ENCODE measurements around the gene ZNF3. TPM values are rescaled to one million over a fixed set of nuclear protein-coding genes. Genes with fewer than 3 reads are reported as not detected.

Gene ZNF3
- total and polyA plus RNA-seq, 11 donors = 11.2 to 21.2 (median 14.3) TPM

DNA sequence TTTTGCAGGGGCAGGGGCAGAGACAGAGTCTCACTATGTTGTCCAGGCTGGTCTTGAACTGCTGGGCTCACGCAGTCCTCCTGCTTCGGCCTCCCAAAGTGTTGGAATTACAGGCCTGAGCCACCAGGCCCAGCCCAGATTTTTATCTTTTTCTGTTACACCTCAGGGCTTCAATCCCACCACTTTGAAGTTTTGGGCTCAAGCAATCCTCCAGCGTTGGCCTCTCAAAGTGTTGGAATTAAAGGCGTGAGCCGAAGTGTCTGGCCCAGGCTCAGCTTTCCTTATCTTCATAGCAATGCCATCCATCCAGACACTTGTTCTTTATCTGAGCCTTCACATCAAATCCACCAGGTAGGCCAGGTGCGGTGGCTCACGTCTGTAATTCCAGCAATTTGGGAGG, 33.5 kb upstream of the ZNF3 start:
- Histone ChIP-seq H3K36me3 (peaks cover 0 to 50% (median 40%) of the 10 kb centered on the region in 9 donors), H3K4me1 (peaks cover 0 to 11% (median 8%) of the 10 kb centered on the region in 12 donors), H3K27me3 (no peaks in the 10 kb centered on the region), H3K27ac (no peak overlapping the region), H3K4me3 (no peak overlapping the region), H3K9me3 (no peaks in the 10 kb centered on the region)
- DNase-seq = no peak
- no peak for TF ChIP-seq POLR2A (IDR thresholded peaks at IDR 0.05)
- no peak for TF ChIP-seq CTCF (IDR thresholded peaks at IDR 0.05)
- 87 to 89% (median 89%) methylated on average over 7 of the region's 7 CpGs for WGBS, 4 donors
- ATAC-seq = no peak
- intact Hi-C loops (cut with DNase I) = no loop called here

DNA sequence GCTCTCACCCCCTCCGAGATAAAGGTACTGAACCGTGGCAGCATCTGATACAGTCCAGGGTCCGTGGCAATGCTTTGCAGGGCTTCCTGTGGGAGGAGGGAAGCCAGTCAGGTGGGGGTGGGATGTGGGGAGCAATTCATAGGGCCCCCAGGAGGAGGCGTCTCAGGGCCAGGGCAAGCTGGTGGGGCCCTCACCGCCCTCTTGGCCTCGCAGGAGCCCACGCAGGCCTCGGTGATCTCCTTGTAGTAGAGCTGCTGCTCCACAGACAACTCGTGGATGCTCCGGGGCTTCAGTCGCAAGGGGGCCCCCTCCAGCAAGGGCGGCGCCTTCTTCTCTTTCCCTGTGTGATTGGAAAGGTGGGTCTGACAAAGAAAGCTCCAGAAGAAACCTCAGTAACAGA, 30.4 kb upstream of the ZNF3 start:
- no peaks in the 10 kb centered on the region for H3K4me1 ChIP-seq
- no peak for ATAC-seq
- TF ChIP-seq CTCF (IDR thresholded peaks at IDR 0.05) (no peak), POLR2A (IDR thresholded peaks at IDR 0.05) (no peak)

DNA sequence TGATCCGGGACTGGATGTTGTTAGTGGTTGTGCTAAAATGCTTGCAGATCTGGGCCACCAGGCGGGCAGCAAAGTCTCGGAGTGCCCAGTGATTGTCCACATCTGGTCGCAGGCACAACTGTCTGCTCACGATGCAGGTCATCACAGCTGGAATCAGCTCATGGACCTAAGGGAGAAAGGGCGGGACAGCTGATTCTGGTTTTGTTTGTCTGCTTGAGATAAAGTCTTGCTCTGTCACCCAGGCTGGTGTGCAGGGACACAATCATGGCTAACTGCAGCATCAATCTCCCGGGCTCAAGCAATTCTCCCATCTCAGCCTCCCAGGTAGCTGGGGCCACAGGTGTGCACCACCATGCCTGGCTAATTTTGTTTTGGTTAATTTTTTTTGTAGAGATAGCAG, 29.6 kb upstream of the ZNF3 start:
- 90 to 95% (median 92%) methylated on average over 5 to 7 of the region's 7 CpGs for WGBS, 4 donors
- H3K36me3 ChIP-seq = peaks cover 0 to 89% (median 77%) of the 10 kb centered on the region in 9 donors
- no peaks in the 10 kb centered on the region for H3K27me3 ChIP-seq
- intact Hi-C loops (cut with DNase I) = no loop called here
- DNase-seq = no peak
- H3K9me3 ChIP-seq = no peaks in the 10 kb centered on the region
- no peak for TF ChIP-seq POLR2A (IDR thresholded peaks at IDR 0.05)
- no peak for TF ChIP-seq CTCF (IDR thresholded peaks at IDR 0.05)
- ATAC-seq = no peak
- H3K27ac ChIP-seq = no peak overlapping the region
- no peaks in the 10 kb centered on the region for H3K4me1 ChIP-seq
- H3K4me3 ChIP-seq = no peak overlapping the region

More for the DNA sequence above, 30.4 kb upstream of the ZNF3 start:
- Histone ChIP-seq H3K27ac (no peak overlapping the region), H3K27me3 (no peaks in the 10 kb centered on the region), H3K4me3 (no peak overlapping the region), H3K9me3 (no peaks in the 10 kb centered on the region), H3K36me3 (peaks cover 0 to 81% (median 70%) of the 10 kb centered on the region in 9 donors)
- intact Hi-C loops (cut with DNase I) = no loop called here
- no peak for DNase-seq
- 86 to 90% (median 88%) methylated on average over 10 to 13 of the region's 13 CpGs for WGBS, 4 donors

- no peak overlapping the region for H3K4me3 ChIP-seq
- H3K36me3 ChIP-seq = peaks cover 0 to 99% (median 91%) of the 10 kb centered on the region in 9 donors
- no peaks in the 10 kb centered on the region for H3K9me3 ChIP-seq
- ATAC-seq (no peak), DNase-seq (no peak)
- no peaks in the 10 kb centered on the region for H3K27me3 ChIP-seq
- intact Hi-C loops (cut with DNase I) = no loop called here
- TF ChIP-seq POLR2A (IDR thresholded peaks at IDR 0.05) (no peak), CTCF (IDR thresholded peaks at IDR 0.05) (no peak)
- WGBS, 4 donors = 83 to 92% (median 87%) methylated on average over 12 of the region's 12 CpGs
- H3K27ac ChIP-seq = no peak overlapping the region
- no peaks in the 10 kb centered on the region for H3K4me1 ChIP-seq
Measured at GRCh38 chr7:100109521-100110163, 28.1 kb upstream of the ZNF3 start.
